ENCODE results near the gene PELI2.

Gene PELI2

DNA sequence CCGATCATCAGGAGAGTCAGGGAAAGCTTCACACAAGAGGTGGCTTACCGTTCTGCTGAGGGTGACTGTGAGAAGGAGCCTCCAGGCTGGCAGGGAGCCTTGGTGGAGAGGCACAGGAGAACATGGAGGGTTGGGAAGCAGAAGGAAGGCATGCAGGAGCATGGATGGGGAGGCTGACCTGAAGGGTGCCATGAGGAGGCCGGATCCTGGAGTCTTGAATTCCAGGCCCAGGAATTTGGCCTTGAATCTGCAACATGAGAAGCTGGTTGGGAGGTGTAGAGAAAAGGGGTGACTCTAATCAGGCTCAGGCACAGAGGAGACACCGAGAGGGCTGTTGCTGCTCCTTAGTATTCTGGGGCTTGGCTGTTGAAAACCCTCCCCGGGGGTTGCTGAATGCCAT is 130.2 kb downstream of the PELI2 start:
- DNase-seq: no peak

DNA sequence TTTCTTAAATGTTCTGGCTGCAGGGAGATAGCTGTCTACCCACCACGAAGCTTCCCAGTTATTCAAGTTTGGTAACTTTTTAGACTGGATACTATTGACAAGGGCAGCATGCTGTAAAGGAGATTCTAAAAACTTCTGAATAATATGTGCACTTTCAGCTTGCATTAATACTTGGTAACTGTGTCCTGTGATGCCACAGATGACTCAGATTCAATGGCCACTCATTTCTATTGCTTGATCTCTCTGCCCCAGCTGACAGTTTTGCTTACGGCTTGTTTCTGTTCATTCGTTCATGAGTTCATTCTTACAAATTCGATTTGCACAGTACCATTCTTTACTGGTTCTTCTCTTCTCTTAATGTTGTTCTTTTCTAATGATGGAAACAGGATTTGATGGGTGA is 142.8 kb downstream of the PELI2 start:
- DNase-seq: no peak

DNA sequence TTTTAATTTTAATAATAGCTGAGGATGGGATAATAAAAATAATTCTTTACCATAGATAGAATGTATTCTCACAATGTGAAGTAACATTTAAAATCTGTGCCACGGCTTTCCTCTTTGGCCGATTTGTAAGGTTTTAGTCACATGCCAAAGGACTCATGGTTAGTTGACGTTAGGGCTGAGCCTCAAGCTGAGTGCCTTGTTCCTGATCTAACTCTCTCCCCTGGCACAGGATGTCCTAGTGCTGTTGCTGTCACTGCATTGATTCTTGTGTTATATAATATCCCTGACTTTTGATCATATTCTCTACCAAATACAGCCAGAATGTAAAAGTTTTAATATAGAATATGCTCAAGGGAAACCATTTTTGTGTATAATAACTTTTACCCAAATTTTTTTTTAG is 144.3 kb downstream of the PELI2 start:
- DNase-seq: peak in 1 of 14 donors; percentile 25

DNA sequence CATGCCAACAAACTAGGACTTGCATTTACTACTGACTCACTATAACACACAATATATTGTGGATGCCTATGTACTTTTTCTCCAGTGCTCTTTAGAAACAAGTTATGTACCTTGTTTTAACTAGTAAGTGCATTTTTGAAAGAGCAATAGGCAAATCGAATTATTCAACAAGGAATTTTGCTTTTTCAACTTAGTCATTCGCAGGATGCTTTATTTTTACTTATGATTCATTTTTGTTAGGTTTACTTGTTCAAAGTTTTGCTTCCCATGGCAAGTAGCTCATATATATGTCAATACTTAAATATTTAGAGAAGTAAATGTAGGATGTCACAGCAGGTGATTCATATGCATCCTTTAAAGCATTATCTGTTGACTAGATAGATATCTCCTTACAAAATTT is 149.8 kb downstream of the PELI2 start:
- no peak for DNase-seq

DNA sequence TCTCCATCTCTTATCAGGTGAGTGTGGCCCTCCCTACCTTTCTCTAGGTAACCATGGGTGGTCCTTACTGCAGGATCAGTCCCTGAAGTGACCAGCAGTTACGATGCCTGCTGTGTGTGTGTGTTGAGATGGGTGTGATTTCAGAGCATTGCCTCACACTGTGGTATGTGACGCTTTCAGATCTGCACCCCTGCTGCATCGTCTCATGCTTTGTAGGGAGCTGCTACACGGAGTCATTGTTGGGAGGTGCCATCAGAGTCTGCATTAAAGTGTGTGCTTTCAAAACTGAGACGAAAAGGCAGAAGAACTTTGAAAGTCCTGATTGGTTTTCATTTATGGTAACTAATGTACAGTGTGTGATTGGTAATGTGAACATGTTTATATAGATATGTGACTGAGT is 150.5 kb downstream of the PELI2 start:
- DNase-seq: no peak

DNA sequence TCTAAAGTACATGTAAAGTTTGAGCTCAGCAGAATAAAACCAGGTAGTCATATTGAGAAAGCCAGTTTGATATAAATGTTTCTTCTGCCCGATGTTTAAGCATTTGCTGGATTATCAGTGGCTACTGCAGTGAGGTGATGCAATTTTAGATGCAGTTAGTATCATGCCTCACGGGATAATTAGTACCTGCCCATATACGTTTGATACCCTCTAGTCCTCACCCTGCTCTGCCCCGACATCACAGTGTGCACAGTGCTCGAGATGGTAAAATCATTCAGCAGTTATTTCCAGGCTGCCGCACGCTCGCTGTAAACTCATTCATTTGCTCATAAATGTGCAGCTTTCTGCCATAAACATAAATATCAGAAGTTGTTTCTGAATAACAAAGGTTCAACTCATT is 152.7 kb downstream of the PELI2 start:
- DNase-seq: no peak

DNA sequence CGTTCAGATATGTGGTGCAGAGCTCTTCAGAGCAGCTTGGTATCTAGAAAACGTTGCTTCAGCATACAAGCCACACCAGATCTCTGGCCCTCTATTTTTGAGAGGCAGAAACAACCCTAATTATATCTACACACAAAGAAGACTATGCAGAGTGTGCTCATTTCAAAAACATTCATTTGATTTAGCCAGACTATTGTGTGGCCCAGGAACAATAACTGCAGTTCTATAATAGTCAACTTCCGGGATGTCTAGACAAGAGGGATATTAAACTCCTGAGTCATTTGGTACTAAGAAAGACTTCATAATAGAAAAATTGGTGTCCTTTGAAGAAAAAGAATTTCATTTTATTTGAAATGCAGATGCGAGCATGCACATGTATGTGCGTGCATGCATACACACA is 153.8 kb downstream of the PELI2 start:
- no peak for DNase-seq

DNA sequence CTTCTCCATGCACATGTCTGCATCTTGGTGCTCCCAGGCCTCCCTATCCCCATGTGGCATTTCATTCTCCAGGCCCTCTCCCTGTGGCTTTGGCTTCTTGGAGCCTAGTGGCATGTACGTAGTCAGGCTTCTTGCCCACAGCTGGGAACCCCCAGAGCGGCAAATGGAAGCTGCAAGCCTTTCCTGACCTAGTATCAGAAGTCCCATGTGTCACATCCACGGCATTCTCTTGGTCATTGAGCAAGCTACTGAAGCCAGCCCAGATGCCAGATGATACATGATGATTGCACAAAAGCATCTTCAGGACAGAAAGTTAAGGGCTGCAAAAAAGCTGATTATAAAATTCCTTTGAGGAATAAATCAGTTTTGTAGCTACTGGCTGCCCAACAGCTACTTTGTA is 154.9 kb downstream of the PELI2 start:
- no peak for DNase-seq

DNA sequence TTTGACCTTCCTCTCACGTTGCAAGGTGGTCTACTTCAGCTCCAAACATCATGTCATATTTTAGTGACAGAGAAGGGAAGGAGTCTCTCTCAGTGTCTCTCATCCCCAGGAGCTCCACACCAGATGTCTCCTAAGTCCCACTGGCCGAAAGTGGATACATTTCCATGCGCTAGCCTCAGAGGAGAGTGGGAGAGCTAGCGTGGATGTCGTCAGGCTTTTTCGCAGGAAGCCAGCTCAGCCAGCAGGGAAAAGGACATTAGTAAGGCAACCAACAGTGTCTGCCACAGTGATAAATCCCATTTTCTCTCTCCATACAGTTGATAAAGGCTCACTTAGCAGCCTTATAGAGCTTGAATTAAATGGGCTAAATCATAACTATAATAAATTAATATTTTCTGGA is 155.7 kb downstream of the PELI2 start:
- DNase-seq: no peak

DNA sequence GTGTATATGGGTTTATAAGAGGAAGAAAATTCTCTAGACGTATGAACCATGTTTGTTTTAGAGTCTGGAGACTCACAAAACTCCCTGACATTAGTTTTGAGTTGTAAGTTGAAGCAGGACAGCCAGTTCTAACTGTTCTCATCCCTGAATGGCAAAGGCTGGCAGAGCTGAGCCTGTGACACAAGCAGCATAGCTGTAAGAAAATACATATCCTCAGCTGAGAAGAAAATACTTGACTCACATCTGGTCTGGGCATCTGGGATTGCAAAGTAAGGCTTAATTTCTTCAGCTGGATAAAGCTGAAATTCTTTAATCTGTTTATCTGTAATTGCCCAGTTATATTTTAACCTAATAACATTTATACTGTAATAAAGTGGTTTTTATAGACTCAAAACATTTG is 156.3 kb downstream of the PELI2 start:
- DNase-seq: no peak

DNA sequence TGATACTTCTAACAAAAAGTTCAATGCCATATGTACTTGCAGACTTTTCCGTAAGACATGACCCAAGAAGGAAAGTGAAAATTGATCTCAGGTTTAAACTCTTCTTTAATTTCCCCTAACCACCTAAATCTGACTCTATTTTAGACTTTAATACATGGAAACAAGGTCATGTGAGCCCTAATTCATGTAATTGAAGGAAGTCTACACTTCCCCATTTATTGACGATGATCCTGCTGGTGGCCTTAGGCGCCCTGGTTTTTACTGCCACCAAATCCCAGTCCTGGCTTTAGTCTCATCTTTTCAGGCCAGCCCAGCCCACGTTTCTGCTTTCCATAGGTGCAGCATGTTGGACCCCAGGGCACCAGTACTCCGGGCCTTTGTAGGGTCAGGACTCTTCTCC is 157.9 kb downstream of the PELI2 start:
- no peak for DNase-seq

DNA sequence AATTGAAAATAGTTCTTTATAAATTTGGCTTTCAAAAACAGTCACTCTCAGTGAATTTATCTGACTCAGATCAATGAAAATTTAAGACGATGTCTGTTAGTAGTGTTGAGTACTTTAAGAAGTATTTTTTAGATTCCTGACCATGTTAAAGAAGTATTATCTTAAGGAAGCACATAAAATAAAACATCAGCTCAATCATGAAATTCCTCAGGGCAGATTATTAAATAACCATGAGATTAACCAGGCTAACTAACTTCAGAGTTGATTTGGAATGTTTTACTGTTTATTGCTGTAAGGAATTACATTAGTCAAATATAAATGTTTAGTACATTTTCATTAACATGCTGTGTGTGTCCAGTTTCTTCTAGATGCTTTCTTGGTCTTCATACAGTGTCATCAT is 160.2 kb downstream of the PELI2 start:
- DNase-seq: no peak

DNA sequence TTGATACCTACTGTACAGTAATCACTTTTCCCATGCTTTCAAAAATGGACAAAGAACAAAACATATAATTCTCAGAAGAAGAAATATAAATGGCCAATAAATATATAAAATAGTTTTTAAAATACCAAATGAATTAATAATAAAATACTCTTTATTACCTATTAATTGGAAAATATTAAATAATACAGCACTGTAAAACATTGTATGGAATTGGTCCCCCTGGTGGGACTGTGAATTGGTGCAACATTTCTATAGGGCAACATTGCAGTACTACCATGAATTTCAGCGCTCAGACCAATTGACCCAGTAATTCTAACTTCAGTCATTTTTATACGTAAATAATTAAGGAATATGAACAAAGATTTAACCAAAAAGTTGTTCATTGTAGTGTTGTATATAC is 162.6 kb downstream of the PELI2 start:
- no peak for DNase-seq

DNA sequence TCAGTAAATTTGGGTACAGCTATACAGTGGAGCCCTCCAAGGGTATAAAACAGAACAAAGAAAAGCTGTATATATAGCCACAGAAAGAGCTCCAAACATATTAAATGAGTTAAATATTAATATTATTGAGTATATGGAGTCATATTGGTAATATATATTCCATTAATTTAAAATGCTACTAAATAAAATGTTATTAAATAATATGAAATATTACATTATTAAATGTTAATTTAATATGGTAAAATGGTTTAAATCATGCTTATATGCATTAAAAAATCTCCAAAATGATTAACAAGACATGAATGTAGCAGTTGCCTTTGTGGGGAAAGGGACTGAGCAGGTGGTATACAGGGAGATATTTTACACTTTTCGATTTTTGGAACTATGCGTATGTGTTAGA is 164.0 kb downstream of the PELI2 start:
- no peak for DNase-seq

DNA sequence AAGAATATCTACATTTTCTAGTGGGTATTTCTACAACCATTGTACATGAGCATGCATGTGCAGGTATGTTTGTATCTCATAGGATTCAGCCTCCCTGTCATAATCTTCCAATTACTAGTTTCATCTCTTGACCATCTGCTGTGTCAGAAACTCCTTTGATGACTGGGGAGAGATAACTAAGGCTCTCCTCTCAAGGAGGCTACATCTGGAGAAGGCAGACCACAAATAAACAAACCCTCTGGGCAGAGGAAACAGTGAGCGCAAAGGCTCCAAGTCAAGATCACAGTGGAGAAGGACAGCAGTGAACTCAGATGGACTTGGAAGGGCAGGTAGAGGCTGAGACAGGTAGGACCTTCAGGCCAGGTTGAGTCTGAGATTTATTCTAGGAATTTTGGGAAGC is 166.4 kb downstream of the PELI2 start:
- no peak for DNase-seq

DNA sequence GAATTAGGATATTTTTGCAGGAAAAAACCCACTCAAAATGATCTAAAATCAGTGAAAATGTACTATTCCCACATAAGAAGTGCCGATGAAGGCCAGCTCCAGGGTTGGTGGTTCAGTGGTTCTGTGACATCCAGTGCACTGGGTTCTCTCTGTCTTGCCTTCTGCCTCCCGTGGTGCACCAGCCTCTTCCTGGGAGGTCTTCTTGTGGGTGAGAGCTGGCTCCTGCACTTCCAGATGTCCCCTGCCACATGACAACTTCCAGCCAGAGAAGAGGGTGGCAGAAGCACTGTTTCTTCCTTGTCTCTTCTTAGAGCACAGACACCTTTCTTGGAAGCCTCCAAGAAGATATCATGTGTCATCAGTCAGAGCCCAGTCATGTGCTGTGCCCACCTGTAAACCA is 170.9 kb downstream of the PELI2 start:
- no peak for DNase-seq

DNA sequence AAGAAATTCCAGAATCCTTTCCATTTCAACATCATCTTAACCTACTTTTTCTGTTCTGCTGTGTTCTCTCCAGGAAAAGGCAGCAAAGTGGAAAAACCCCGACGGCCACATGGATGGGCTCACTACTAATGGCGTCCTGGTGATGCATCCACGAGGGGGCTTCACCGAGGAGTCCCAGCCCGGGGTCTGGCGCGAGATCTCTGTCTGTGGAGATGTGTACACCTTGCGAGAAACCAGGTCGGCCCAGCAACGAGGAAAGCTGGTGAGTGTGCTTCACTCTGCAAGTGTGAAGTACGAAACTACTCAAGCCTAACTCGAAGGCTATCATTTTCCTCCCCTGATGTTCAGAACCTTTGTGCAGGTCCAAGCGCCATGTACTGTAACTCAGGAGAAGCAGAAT is 172.0 kb downstream of the PELI2 start:
- no peak for DNase-seq

DNA sequence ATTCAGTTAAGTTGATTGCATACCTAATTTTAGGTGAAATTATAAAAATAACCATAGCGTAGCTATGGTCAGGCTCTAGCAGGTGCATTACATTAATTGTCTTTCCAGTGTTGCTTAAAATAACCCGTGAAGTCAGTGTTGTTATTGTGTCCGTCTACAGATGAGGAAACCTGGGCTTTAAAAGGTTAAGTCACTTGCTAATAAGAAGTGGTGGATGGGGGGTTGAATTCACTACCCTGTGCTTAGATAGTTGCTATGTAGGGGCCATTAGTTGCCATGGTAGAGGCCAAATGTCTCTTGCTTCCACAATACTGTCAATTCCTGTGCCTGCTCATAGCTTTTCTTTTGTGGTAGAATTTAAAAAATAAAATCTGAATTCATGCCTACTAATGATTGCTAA is 174.8 kb downstream of the PELI2 start:
- no peak for DNase-seq

DNA sequence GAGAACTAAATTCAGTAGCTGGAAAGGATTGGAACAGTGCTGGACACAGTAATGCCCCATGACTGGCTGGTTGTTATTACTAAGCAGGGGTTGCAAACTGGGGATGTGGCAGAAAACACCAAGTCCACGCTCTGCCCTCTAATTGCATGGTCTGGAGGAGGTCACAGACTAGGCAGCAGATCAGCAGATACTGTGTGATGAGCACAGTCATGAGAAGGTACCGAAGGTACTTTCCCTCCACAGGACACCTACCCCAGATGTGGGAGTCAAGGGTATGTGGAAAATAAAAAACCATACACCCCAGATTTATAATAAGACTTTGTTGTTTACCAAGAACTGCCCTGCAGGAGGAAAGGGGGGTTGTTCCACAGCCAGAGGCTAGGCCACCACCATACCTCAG is 175.3 kb downstream of the PELI2 start:
- no peak for DNase-seq

DNA sequence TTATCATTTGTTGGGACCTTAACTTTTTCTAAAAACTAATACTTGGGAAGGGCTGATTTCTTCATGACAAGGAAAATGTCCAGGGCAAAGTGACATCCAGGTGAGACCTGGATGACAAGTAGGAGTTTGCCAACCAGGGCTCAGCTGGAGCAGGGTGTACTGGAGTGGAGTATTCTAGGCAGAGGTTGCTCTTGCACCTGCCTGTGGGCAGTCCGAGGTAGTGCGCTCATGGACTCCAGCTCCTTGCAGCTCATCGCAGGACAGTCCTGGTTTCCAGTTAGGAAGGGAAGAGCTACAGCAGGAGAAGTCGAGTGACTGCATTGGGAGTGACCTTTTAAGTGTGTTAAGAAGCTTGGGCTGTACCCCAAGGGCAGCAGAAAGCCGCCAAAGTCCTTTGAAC is 175.9 kb downstream of the PELI2 start:
- DNase-seq: no peak

DNA sequence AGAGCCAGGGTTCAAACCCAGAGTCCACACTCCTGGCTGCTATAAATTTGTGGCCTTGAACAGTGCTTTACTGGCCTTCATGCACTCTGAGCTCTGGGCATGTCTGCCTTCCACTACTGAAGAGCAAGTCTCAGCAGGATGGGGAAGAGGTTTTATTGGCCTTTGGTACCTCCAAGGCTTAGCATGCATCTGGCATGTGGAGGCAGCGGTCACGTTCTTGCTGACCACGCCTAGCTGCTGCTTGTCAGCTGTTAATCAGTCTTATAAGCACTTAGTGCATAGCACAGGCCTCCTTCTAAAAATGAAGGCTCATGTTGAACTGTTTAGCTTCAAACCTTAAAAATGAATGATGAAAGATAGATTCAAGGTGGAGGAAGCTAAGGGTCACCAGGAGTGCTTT is 177.5 kb downstream of the PELI2 start:
- DNase-seq: no peak

DNA sequence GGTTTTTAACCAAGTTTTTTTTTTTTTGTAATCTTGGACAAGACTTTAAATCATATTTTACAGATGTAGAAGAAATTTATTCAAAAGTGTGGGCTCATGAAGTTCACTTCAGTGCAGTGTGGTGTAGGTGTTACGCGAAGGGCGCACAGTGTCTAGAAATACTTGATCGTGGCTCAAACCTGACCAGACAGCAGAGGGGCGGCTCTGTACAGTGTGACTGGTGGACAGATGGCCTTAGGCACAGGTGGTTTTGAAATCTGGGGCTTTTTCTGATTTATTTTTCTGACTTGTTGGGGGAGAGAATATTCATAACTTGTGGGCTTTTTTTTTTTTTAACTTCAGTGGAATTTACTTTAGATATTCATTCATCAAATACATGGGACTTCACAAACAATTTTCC is 179.2 kb downstream of the PELI2 start:
- DNase-seq: peak in 1 of 14 donors; percentile 13

DNA sequence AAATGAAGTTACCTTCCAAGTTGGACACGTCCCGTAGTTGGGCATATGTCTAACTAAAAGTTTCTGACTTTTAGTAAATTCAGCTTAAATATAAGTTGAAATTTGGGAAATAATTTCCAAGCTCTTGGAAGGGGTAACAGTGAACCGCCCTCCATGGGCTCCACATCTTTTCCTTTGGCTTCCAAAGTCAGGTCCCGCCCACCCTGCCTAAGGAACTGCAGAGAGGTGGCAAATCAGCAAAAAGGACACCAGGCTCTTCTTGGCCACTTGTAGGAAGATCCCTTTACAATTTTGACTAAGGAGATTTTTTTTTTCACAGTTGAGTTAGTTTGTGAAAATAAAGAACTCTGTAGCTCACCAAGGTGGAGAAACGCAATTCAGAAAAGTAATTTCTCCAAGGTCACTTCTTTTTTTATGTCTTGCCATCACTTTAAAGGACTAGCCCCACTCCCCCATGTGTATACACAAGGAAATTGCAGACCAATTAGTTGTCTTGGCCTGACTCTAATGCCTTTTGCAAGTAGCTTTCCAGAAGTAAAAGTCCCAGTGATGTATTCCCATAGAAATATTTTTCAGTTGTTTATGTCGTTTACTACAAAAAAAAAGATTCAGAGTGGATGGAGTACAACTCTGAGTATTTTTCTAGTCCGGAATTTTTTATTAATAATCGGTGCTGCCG is 181.2 kb downstream of the PELI2 start:
- no peak for DNase-seq

DNA sequence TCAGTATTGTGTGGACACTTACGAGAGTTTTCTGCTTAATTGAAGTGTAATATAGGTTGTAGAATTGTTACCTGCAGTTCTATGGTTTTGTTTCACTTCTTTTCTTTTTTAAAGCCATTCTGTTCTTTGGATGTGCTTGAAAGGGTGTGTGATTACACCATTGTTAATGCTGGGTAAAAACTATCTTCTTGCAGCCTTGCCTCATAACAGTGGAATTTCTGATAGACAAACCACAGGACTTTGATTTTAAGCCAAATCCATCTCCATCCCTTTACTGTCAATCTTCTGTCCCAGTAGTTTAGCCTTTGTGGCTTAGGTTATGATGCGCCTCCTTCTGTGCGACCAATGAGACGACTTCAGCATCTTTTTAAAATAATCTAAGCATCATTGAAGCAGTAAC is 182.3 kb downstream of the PELI2 start:
- DNase-seq: no peak

DNA sequence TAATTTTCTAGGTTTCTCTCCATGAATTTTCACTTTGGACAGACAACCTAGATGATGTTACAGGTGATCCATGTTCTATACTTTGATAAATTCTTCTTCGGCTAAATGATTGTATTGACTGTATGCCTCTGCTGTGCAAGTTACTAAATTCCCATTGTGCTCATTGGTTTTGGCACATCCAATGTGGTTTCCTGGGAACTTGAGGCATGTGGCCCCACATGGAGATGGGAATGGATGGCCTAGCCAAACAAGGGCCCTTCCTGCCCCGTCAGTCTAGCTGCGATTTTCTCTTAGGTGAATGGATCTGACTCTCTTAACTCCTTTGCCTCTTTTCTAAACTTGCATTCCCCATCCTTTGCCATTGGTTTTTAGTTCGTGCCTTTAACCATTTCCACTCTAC is 186.2 kb downstream of the PELI2 start:
- DNase-seq: no peak
